ENCODE measurements around the gene DOK4. TPM values are rescaled to one million over a fixed set of nuclear protein-coding genes. Genes with fewer than 3 reads are reported as not detected.
"Not testable (repeated sequence)": the region's sequence is repeated elsewhere in the genome, so short reads cannot be mapped to it uniquely, and the experiment has no call there.

Gene DOK4
- total RNA-seq, 1 experiment from 2014 or later = 14.4 TPM

DNA sequence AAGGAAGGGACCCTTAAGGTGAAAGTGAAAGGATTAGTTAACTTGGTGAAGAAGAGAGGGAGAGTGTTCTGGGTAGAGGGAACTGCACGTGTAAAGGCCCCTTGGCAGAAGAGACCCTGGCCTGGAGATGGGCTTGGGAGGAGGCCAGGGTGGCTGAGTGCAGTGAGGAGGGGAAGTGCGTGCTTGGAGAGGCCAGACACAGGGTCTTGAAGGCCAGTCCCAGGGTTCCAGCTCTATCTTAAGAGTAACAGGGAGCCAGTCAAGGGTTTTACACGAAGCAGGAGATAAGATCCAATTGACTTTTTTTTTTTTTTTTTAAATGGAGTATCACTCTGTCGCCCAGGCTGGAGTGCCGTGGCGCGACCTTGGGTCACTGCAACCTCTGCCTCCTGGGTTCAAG lies 15.2 kb upstream of the DOK4 start:
- DNase-seq (ENCODE audit: low read depth, low spot score) = no peak
- Histone ChIP-seq H3K9ac (ENCODE audit: low read length) (no peak overlapping the region), H3K4me3 (replicated peaks in 1 of 2; ENCODE audit: low read depth in 1 of 2, low read length in 2 of 2) (no peak overlapping the region), H3K27ac (ENCODE audit: low read depth, low read length) (no peak overlapping the region), H4K20me1 (ENCODE audit: insufficient read depth) (no peaks in the 10 kb centered on the region), H3K9me3 (ENCODE audit: control insufficient read depth in 1 of 2, insufficient read depth in 1 of 2, low read depth in 1 of 2, low read length in 2 of 2) (no peaks in the 10 kb centered on the region), H3K79me2 (ENCODE audit: insufficient read depth, low read length) (no peaks in the 10 kb centered on the region), H3K9me2 (ENCODE audit: insufficient read depth) (no peaks in the 10 kb centered on the region), H3K4me2 (ENCODE audit: low read length) (no peak overlapping the region), H2AFZ (ENCODE audit: low read depth, low read length, poor library complexity, severe bottlenecking) (no peak overlapping the region), H3K36me3 (ENCODE audit: control insufficient read depth in 1 of 2, insufficient read depth in 2 of 2, low read length in 2 of 2) (no peaks in the 10 kb centered on the region), H3K4me1 (ENCODE audit: control insufficient read depth in 1 of 2, insufficient read depth in 2 of 2, low read length in 2 of 2) (no peaks in the 10 kb centered on the region), H3K27me3 (ENCODE audit: insufficient read depth, low read length) (no peaks in the 10 kb centered on the region)
- ATAC-seq = no peak
- CTCF ChIA-PET = no interaction called here
- no TSS peak for BruUV-seq (replicated peaks)
- POLR2A ChIA-PET = no interaction called here
- RAD21 ChIA-PET (ENCODE audit: low non-redundant PET in 1 of 2, low total read pairs in 2 of 2, uncharacterized antibody in 2 of 2, unreplicated experiment in 2 of 2) = no interaction called here
- TF ChIP-seq SP1 (IDR thresholded peaks at IDR 0.05; ENCODE audit: low read depth) = no peak
- TF ChIP-seq JUND (IDR thresholded peaks at IDR 0.05) = no peak
- no peak for TF ChIP-seq EZH2phosphoT487 (IDR thresholded peaks at IDR 0.05; ENCODE audit: borderline replicate concordance)
- TF ChIP-seq ZFX (IDR thresholded peaks at IDR 0.05) = no peak
- TF ChIP-seq EZH2 (IDR thresholded peaks at IDR 0.05) = no peak
- intact Hi-C loops (cut with micrococcal nuclease) = no loop called here

DNA sequence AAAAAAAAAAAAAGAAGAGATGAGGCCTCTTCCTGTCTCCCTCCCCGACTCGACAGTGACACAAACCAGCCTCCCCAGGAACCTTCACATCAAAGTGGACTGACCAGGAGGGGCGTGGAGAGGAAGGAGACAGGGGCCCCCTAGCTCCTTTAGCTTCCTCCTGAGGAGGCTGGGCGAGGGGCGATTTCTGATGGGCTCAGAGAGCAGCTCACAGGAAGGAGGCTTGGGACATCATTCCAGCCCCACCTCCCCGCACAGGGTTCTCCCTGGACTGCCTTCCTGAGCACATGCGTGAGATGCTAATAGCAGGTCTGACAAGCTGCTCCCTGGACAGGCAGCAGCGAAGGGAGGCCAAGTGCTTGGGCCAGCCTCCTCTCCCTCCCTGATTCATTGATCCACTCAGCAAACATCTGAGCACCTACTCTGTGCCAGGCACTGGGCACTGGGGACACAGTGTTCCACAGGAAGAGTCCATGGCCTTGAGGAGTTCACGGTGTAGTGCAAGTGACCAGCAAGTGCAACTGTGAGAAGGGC lies 14.4 kb upstream of the DOK4 start:
- BruUV-seq (replicated peaks) = no TSS peak

DNA sequence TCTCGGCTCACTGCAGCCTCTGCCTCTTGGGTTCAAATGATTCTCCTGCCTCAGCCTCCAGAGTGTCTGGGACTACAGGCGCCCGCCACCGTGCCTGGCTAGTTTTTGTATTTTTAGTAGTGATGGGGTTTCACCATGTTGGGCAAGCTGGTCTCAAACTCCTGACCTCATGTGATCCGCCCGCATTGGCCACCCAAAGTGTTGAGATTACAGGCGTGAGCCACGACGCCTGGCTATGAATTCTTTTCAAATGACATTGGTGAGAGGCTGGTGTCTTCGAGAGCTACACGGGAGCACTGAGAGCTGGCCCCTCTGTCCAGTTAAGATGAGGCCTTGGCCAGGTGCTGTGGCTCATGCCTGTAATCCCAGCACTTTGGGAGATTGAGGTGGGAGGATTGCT lies 13.6 kb upstream of the DOK4 start:
- H3K9me3 ChIP-seq (ENCODE audit: control insufficient read depth in 1 of 2, insufficient read depth in 1 of 2, low read depth in 1 of 2, low read length in 2 of 2); H3K27ac ChIP-seq (ENCODE audit: low read depth, low read length); DNase-seq (ENCODE audit: low read depth, low spot score); POLR2A ChIA-PET; H3K79me2 ChIP-seq (ENCODE audit: insufficient read depth, low read length); RAD21 ChIA-PET (ENCODE audit: low non-redundant PET in 1 of 2, low total read pairs in 2 of 2, uncharacterized antibody in 2 of 2, unreplicated experiment in 2 of 2); H3K4me2 ChIP-seq (ENCODE audit: low read length); BruUV-seq (replicated peaks); H3K27me3 ChIP-seq (ENCODE audit: insufficient read depth, low read length); H3K4me1 ChIP-seq (ENCODE audit: control insufficient read depth in 1 of 2, insufficient read depth in 2 of 2, low read length in 2 of 2); intact Hi-C loops (cut with micrococcal nuclease); H3K4me3 ChIP-seq (replicated peaks in 1 of 2; ENCODE audit: low read depth in 1 of 2, low read length in 2 of 2); H3K9me2 ChIP-seq (ENCODE audit: insufficient read depth); ATAC-seq; H4K20me1 ChIP-seq (ENCODE audit: insufficient read depth); CTCF ChIA-PET; H2AFZ ChIP-seq (ENCODE audit: low read depth, low read length, poor library complexity, severe bottlenecking); H3K36me3 ChIP-seq (ENCODE audit: control insufficient read depth in 1 of 2, insufficient read depth in 2 of 2, low read length in 2 of 2); H3K9ac ChIP-seq (ENCODE audit: low read length): not testable (repeated sequence)

More for the DNA sequence above, 14.4 kb upstream of the DOK4 start:
- no peaks in the 10 kb centered on the region for H3K9me2 ChIP-seq (ENCODE audit: insufficient read depth)
- TF ChIP-seq ELF1 (IDR thresholded peaks at IDR 0.05; ENCODE audit: borderline replicate concordance, low read depth) (no peak), EZH2 (IDR thresholded peaks at IDR 0.05) (no peak), ZNF274 (IDR thresholded peaks at IDR 0.05; ENCODE audit: low read depth, low read length) (no peak), TCF7L2 (IDR thresholded peaks at IDR 0.05; ENCODE audit: borderline replicate concordance, extremely low read depth, insufficient read depth, insufficient read length) (no peak), JUND (IDR thresholded peaks at IDR 0.05) (no peak), YY1 (IDR thresholded peaks at IDR 0.05; ENCODE audit: extremely low read depth, insufficient replicate concordance, low read depth, low read length) (no peak), CBX3 (IDR thresholded peaks at IDR 0.05; ENCODE audit: low read depth) (no peak)
- no peaks in the 10 kb centered on the region for H4K20me1 ChIP-seq (ENCODE audit: insufficient read depth)
- H3K79me2 ChIP-seq (ENCODE audit: insufficient read depth, low read length) = no peaks in the 10 kb centered on the region
- H2AFZ ChIP-seq (ENCODE audit: low read depth, low read length, poor library complexity, severe bottlenecking) = no peak overlapping the region
- no peak overlapping the region for H3K4me2 ChIP-seq (ENCODE audit: low read length)
- no peaks in the 10 kb centered on the region for H3K27me3 ChIP-seq (ENCODE audit: insufficient read depth, low read length)
- no peak overlapping the region for H3K9ac ChIP-seq (ENCODE audit: low read length)
- H3K9me3 ChIP-seq (ENCODE audit: control insufficient read depth in 1 of 2, insufficient read depth in 1 of 2, low read depth in 1 of 2, low read length in 2 of 2) = no peaks in the 10 kb centered on the region
- ATAC-seq (no peak), DNase-seq (ENCODE audit: low read depth, low spot score) (no peak)
- no peaks in the 10 kb centered on the region for H3K36me3 ChIP-seq (ENCODE audit: control insufficient read depth in 1 of 2, insufficient read depth in 2 of 2, low read length in 2 of 2)
- H3K27ac ChIP-seq (ENCODE audit: low read depth, low read length) = no peak overlapping the region
- ChIA-PET CTCF (no interaction called here), RAD21 (ENCODE audit: low non-redundant PET in 1 of 2, low total read pairs in 2 of 2, uncharacterized antibody in 2 of 2, unreplicated experiment in 2 of 2) (no interaction called here), POLR2A (no interaction called here)
- intact Hi-C loops (cut with micrococcal nuclease) = no loop called here
- H3K4me1 ChIP-seq (ENCODE audit: control insufficient read depth in 1 of 2, insufficient read depth in 2 of 2, low read length in 2 of 2) = no peaks in the 10 kb centered on the region
- no peak overlapping the region for H3K4me3 ChIP-seq (replicated peaks in 1 of 2; ENCODE audit: low read depth in 1 of 2, low read length in 2 of 2)
